ENCODE data around the gene WDR62. TPM values are rescaled to one million over a fixed set of nuclear protein-coding genes. Genes with fewer than 3 reads are reported as not detected.

Gene WDR62
- total RNA-seq, 1 donor, result 10.1 TPM

GRCh38 chr19:36051637-36052036 lies 3.1 kb upstream of the WDR62 start:
- no peak for DNase-seq (ENCODE audit: low read depth)
- TF ChIP-seq, protein P1, sequence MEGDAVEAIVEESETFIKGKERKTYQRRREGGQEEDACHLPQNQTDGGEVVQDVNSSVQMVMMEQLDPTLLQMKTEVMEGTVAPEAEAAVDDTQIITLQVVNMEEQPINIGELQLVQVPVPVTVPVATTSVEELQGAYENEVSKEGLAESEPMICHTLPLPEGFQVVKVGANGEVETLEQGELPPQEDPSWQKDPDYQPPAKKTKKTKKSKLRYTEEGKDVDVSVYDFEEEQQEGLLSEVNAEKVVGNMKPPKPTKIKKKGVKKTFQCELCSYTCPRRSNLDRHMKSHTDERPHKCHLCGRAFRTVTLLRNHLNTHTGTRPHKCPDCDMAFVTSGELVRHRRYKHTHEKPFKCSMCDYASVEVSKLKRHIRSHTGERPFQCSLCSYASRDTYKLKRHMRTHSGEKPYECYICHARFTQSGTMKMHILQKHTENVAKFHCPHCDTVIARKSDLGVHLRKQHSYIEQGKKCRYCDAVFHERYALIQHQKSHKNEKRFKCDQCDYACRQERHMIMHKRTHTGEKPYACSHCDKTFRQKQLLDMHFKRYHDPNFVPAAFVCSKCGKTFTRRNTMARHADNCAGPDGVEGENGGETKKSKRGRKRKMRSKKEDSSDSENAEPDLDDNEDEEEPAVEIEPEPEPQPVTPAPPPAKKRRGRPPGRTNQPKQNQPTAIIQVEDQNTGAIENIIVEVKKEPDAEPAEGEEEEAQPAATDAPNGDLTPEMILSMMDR (IDR thresholded peaks at IDR 0.05; ENCODE audit: insufficient read depth, low read length), result no peak
- no peak overlapping the region for H3K4me3 ChIP-seq (ENCODE audit: low read depth, low read length)

DNA sequence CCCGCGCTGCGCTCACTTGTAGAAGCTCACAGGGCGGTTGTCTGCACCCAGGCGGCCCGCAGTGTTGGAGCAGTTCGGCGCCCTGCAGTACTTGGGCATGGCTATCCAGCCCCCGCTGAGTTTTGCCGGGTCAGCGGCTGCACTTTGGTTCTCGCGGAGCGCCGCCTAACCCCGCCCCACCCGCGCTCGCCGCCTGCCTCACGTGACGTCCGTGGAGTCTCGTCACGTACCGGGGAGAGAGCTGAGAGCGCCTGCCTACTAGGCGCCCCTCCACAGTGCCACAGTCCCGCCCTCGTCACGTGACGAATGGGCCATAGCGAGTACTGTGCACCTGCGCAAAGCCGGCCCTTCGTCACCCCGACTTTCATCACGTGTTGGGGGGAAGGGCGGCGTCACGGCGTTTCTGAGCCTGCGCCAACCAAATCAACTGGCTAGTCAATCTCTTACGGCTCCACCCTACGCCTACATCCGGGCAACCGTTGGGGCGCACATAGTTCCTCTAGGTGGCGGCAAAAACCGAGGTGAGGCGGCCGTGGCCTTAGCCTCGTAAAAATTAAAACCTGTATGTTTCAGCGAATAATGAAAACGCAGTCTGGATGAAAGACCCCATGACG lies 471 bp upstream of the WDR62 start, which contains the start of gene THAP8:
Gene THAP8, minus strand, starts transcription at position 167 of the 614 bp plus-strand sequence. Its CDS starts 68 bp downstream, at position 99.
- TF ChIP-seq, protein P1 (IDR thresholded peaks at IDR 0.05; ENCODE audit: insufficient read depth, low read length), result peak; percentile 61
- DNase-seq (ENCODE audit: low read depth), result peak; percentile 99

DNA sequence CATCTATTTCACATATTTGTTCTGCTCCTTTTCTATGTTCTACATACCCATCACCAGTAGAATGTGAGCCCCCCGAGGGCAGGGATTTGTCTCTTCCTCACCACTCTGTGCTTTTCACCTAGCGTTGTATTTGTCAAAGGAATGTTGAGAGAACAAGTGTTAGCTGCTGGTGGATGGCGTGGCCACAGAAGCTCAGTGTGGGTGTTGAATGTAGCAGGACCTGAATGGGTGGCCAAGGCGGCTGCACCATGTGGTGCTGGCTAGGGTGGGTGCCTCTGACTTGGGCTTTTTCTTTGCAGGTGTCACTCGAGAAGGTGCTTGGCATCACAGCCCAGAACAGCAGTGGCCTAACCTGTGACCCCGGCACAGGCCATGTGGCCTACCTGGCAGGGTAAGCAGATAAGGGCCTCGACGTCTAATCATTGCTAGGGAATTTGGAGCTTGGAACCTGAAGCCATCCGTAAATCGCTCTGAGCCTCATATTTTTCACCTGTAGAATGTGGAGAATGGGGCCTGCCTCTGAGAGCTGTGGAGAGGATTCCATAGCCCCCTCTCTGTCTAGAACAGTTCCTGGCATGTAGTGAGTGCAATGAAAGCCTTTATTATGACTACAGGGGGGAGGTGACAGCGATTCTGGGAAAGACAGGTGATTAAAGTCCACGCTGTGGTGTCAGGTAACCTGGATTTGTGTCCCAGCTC lies 3.9 kb downstream of the WDR62 start:
- TF ChIP-seq, protein P1 (IDR thresholded peaks at IDR 0.05; ENCODE audit: insufficient read depth, low read length), result no peak
- H3K4me3 ChIP-seq (ENCODE audit: low read depth, low read length), result no peak overlapping the region
- DNase-seq (ENCODE audit: low read depth), result no peak

More for the DNA sequence above, 471 bp upstream of the WDR62 start, which contains the start of gene THAP8:
- H3K4me3 ChIP-seq (ENCODE audit: low read depth, low read length), result peak within 1 kb of the TSS; percentile 72

GRCh38 chr19:36059180-36059910 lies 4.6 kb downstream of the WDR62 start:
- DNase-seq (ENCODE audit: low read depth), result no peak
- TF ChIP-seq, protein P1 (IDR thresholded peaks at IDR 0.05; ENCODE audit: insufficient read depth, low read length), result no peak
- no peak overlapping the region for H3K4me3 ChIP-seq (ENCODE audit: low read depth, low read length)

- DNase-seq (ENCODE audit: low read depth), result peak; percentile 71
- TF ChIP-seq, protein P1 (IDR thresholded peaks at IDR 0.05; ENCODE audit: insufficient read depth, low read length), result peak; percentile 73
- H3K4me3 ChIP-seq (ENCODE audit: low read depth, low read length), result no peak overlapping the region
Measured at GRCh38 chr19:36060430-36060829, 5.7 kb downstream of the WDR62 start.

GRCh38 chr19:36061367-36061766 lies 6.7 kb downstream of the WDR62 start:
- no peak overlapping the region for H3K4me3 ChIP-seq (ENCODE audit: low read depth, low read length)
- TF ChIP-seq, protein P1 (IDR thresholded peaks at IDR 0.05; ENCODE audit: insufficient read depth, low read length), result no peak
- DNase-seq (ENCODE audit: low read depth), result no peak

All from fibroblast of the aortic adventitia (primary cell).